ENCODE measurements around the gene SLC35E3. TPM values are rescaled to one million over a fixed set of nuclear protein-coding genes. Genes with fewer than 3 reads are reported as not detected.
"Not testable (repeated sequence)": the region's sequence is repeated elsewhere in the genome, so short reads cannot be mapped to it uniquely, and the experiment has no call there.

Gene SLC35E3
- total and polyA plus RNA-seq, 2 experiments from 2014 or later: 5.5 to 13.8 TPM

DNA sequence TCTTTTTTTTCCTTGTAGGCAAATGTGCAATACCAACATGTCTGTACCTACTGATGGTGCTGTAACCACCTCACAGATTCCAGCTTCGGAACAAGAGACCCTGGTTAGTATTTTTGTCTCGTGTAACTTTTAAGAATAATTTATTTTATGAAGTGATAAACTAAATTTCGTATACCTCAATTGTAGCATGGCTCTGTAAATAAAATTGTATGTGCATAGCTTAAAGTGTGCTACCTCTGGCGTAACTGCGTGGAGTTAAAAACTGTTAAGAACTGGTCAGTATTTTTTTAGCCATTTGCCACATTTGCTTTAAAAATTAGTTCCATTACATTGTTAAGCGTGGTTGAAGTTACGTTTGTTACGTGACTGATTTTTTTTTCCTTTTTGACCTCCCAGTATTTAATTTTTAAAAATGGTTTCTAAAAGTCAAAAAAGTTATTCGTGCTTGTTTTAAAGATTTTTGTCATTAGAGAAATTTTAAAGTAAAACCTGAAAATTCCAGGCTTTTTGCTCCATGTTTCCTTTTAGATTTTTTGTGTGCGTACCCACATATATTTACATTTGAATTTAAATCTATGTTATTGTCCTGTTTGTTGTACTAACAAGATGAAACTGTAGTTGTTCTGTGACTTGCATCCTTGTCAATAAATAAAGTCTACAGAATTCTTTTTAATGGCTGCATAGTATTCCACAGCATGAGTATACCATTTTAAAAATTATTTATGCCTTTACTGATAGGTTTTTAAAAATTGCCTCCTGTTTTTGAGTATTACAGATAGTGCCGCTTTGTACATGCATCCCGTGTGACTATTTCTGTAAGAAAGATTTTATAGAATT is 63.4 kb downstream of the SLC35E3 start (continued):
- TF ChIP-seq, protein P1, sequence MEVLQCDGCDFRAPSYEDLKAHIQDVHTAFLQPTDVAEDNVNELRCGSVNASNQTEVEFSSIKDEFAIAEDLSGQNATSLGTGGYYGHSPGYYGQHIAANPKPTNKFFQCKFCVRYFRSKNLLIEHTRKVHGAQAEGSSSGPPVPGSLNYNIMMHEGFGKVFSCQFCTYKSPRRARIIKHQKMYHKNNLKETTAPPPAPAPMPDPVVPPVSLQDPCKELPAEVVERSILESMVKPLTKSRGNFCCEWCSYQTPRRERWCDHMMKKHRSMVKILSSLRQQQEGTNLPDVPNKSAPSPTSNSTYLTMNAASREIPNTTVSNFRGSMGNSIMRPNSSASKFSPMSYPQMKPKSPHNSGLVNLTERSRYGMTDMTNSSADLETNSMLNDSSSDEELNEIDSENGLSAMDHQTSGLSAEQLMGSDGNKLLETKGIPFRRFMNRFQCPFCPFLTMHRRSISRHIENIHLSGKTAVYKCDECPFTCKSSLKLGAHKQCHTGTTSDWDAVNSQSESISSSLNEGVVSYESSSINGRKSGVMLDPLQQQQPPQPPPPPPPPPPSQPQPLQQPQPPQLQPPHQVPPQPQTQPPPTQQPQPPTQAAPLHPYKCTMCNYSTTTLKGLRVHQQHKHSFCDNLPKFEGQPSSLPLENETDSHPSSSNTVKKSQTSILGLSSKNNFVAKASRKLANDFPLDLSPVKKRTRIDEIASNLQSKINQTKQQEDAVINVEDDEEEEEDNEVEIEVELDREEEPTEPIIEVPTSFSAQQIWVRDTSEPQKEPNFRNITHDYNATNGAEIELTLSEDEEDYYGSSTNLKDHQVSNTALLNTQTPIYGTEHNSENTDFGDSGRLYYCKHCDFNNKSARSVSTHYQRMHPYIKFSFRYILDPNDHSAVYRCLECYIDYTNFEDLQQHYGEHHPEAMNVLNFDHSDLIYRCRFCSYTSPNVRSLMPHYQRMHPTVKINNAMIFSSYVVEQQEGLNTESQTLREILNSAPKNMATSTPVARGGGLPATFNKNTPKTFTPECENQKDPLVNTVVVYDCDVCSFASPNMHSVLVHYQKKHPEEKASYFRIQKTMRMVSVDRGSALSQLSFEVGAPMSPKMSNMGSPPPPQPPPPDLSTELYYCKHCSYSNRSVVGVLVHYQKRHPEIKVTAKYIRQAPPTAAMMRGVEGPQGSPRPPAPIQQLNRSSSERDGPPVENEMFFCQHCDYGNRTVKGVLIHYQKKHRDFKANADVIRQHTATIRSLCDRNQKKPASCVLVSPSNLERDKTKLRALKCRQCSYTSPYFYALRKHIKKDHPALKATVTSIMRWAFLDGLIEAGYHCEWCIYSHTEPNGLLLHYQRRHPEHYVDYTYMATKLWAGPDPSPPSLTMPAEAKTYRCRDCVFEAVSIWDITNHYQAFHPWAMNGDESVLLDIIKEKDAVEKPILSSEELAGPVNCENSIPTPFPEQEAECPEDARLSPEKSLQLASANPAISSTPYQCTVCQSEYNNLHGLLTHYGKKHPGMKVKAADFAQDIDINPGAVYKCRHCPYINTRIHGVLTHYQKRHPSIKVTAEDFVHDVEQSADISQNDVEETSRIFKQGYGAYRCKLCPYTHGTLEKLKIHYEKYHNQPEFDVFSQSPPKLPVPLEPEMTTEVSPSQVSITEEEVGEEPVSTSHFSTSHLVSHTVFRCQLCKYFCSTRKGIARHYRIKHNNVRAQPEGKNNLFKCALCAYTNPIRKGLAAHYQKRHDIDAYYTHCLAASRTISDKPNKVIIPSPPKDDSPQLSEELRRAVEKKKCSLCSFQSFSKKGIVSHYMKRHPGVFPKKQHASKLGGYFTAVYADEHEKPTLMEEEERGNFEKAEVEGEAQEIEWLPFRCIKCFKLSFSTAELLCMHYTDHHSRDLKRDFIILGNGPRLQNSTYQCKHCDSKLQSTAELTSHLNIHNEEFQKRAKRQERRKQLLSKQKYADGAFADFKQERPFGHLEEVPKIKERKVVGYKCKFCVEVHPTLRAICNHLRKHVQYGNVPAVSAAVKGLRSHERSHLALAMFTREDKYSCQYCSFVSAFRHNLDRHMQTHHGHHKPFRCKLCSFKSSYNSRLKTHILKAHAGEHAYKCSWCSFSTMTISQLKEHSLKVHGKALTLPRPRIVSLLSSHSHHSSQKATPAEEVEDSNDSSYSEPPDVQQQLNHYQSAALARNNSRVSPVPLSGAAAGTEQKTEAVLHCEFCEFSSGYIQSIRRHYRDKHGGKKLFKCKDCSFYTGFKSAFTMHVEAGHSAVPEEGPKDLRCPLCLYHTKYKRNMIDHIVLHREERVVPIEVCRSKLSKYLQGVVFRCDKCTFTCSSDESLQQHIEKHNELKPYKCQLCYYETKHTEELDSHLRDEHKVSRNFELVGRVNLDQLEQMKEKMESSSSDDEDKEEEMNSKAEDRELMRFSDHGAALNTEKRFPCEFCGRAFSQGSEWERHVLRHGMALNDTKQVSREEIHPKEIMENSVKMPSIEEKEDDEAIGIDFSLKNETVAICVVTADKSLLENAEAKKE (CRISPR knock-in tag; IDR thresholded peaks at IDR 0.05): no peak
- TF ChIP-seq EZH2phosphoT487 (IDR thresholded peaks at IDR 0.05; ENCODE audit: unreplicated experiment): no peak
- TF ChIP-seq STAT1 (IDR thresholded peaks at IDR 0.05; ENCODE audit: unreplicated experiment): no peak
- TF ChIP-seq POLR2AphosphoS5 (IDR thresholded peaks at IDR 0.05; ENCODE audit: low read depth): no peak
- TF ChIP-seq, protein P2, sequence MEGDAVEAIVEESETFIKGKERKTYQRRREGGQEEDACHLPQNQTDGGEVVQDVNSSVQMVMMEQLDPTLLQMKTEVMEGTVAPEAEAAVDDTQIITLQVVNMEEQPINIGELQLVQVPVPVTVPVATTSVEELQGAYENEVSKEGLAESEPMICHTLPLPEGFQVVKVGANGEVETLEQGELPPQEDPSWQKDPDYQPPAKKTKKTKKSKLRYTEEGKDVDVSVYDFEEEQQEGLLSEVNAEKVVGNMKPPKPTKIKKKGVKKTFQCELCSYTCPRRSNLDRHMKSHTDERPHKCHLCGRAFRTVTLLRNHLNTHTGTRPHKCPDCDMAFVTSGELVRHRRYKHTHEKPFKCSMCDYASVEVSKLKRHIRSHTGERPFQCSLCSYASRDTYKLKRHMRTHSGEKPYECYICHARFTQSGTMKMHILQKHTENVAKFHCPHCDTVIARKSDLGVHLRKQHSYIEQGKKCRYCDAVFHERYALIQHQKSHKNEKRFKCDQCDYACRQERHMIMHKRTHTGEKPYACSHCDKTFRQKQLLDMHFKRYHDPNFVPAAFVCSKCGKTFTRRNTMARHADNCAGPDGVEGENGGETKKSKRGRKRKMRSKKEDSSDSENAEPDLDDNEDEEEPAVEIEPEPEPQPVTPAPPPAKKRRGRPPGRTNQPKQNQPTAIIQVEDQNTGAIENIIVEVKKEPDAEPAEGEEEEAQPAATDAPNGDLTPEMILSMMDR (conservative IDR thresholded peaks at IDR 0.05; ENCODE audit: low read depth in 2 of 2): no peak
- TF ChIP-seq JUNB (IDR thresholded peaks at IDR 0.05; ENCODE audit: unreplicated experiment): no peak

DNA sequence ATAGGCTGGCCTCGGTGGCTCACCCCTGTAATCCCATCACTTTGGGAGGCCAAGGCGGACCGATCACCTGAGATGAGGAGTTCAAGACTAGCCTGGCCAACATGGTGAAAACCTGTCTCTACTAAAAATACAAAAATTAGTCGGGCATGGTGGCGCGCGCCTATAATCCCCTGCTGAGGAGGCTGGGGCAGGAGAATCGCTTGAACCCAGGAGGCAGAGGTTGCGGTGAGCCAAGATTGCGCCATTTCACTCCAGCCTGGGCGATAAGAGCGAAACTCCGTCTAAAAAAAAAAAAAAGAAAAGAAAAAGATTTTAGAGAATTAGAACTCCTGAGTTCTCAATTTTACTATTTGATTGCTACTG is 64.0 kb downstream of the SLC35E3 start:
- Histone ChIP-seq H3K36me3 (ENCODE audit: insufficient read depth) (peaks cover 39% of the 10 kb centered on the region), H3K79me2 (replicated peaks; ENCODE audit: insufficient read depth) (peaks cover 63% of the 10 kb centered on the region), H3K4me3 (peak overlapping the region; percentile 71), H4K20me1 (replicated peaks; ENCODE audit: insufficient read depth) (peaks cover 29% of the 10 kb centered on the region), H3F3A (replicated peaks; ENCODE audit: low read depth) (peaks cover 16% of the 10 kb centered on the region; the same call in 1 of the 2 replicates), H3K4me2 (peak overlapping the region; percentile 78), H3K4me1 (ENCODE audit: insufficient read depth) (peaks cover 18% of the 10 kb centered on the region)
- H3K4me3 Mint-ChIP-seq: peak overlapping the region; percentile 97
- H3K27me3 Mint-ChIP-seq (ENCODE audit: insufficient read depth, low read depth, poor library complexity): peaks cover 14% of the 10 kb centered on the region
- H3K4me1 Mint-ChIP-seq: peaks cover 19% of the 10 kb centered on the region
- not testable (repeated sequence) for H3K9me2 ChIP-seq (ENCODE audit: insufficient read depth); H3K27ac ChIP-seq (ENCODE audit: low read depth); DNase-seq (ENCODE audit: low spot score); H3K27ac Mint-ChIP-seq; H2AFZ ChIP-seq; H3K9me3 Mint-ChIP-seq; ATAC-seq; H3K27me3 ChIP-seq (ENCODE audit: insufficient read depth)
- peaks cover 59% of the 10 kb centered on the region for H3K36me3 Mint-ChIP-seq (ENCODE audit: low read depth)

DNA sequence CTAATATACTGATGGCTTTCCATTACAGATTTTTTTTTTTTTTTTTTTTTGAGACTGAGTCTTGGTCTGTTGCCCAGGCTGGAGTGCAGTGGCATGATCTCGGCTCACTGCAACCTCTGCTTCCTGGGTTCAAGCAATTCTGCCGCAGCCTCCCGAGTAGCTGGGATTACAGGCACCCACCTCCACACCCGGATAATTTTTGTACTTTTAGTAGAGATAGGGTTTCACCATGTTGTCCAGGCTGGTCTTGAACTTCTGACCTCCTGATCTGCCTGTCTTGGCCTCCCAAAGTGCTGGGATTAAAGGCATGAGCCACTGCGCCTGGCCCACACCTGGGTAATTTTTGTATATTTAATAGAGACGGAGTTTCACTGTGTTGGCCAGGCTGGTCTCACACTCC is 65.6 kb downstream of the SLC35E3 start:
- H3K79me2 ChIP-seq (replicated peaks; ENCODE audit: insufficient read depth): peaks cover 76% of the 10 kb centered on the region
- H3K27me3 ChIP-seq (ENCODE audit: insufficient read depth); ATAC-seq; DNase-seq (ENCODE audit: low spot score); H3K27ac Mint-ChIP-seq; H3K27ac ChIP-seq (ENCODE audit: low read depth); H3K4me1 Mint-ChIP-seq; H3K9me2 ChIP-seq (ENCODE audit: insufficient read depth); H2AFZ ChIP-seq; H3K4me1 ChIP-seq (ENCODE audit: insufficient read depth); H3K9me3 Mint-ChIP-seq: not testable (repeated sequence)
- H3K4me3 ChIP-seq: peak overlapping the region; percentile 71
- H3K27me3 Mint-ChIP-seq (ENCODE audit: insufficient read depth, low read depth, poor library complexity): peaks cover 14% of the 10 kb centered on the region
- peaks cover 54% of the 10 kb centered on the region for H3K36me3 ChIP-seq (ENCODE audit: insufficient read depth)
- H3K36me3 Mint-ChIP-seq (ENCODE audit: low read depth): peaks cover 72% of the 10 kb centered on the region
- peak overlapping the region; percentile 60; the same call in 1 of the 3 replicates for H3K4me3 Mint-ChIP-seq
- H4K20me1 ChIP-seq (replicated peaks; ENCODE audit: insufficient read depth): peaks cover 31% of the 10 kb centered on the region
- 0 out of 2 replicates have a peak overlapping the region, but pooled peaks have one; percentile 63 for H3K4me2 ChIP-seq
- peaks cover 15% of the 10 kb centered on the region; the same call in 1 of the 2 replicates for H3F3A ChIP-seq (replicated peaks; ENCODE audit: low read depth)

Data from GM23338 (cell line).